ENCODE results near the gene USH1G.
"Not testable (repeated sequence)": the region's sequence is repeated elsewhere in the genome, so short reads cannot be mapped to it uniquely, and the experiment has no call there.

Gene USH1G

GRCh38 chr17:74873037-74873873 lies 49.8 kb downstream of the USH1G start:
- FAIRE-seq: peak; percentile 97

- no peak for FAIRE-seq
Measured at GRCh38 chr17:74872313-74873036, 50.6 kb downstream of the USH1G start, which contains the start of gene FDXR. Gene FDXR (minus strand): TSS chr17:74872994. CDS start chr17:74872944, 50 bp downstream.

- FAIRE-seq: no peak
Measured at GRCh38 chr17:74871356-74872076, 51.5 kb downstream of the USH1G start.

GRCh38 chr17:74870512-74870911 lies 52.5 kb downstream of the USH1G start:
- FAIRE-seq: no peak

- not testable (repeated sequence) for FAIRE-seq
Measured at GRCh38 chr17:74870028-74870427, 53.0 kb downstream of the USH1G start.

GRCh38 chr17:74868908-74869255 lies 54.2 kb downstream of the USH1G start:
- no peak for FAIRE-seq

- no peak for FAIRE-seq
Measured at GRCh38 chr17:74868251-74868907, 54.7 kb downstream of the USH1G start.

GRCh38 chr17:74866198-74866835 lies 56.7 kb downstream of the USH1G start:
- no peak for FAIRE-seq
